Dermis blood vessel endothelial cell (primary cell): ENCODE data around the gene SVOPL. TPM values are rescaled to one million over a fixed set of nuclear protein-coding genes. Genes with fewer than 3 reads are reported as not detected.

Source experiments
- DNase-seq: peaks from one replicate; pipeline ENCODE4 v3.0.0; 2010
- total RNA-seq: library from RNA; depleted of rRNA; stranded (reverse); fragments of >200 nt; gene quantifications from 2 replicates; pipeline ENCODE4 v1.2.3, GENCODE V29; 2014

Gene SVOPL
- total RNA-seq, 1 donor from 2014 or later, result not detected

GRCh38 chr7:138658889-138659288, 42.3 kb downstream of the SVOPL start:
- DNase-seq, result no peak

GRCh38 chr7:138657854-138658386, 43.2 kb downstream of the SVOPL start:
- no peak for DNase-seq

GRCh38 chr7:138656952-138657351, 44.2 kb downstream of the SVOPL start:
- no peak for DNase-seq

- DNase-seq, result no peak
These were observed 46.5 kb downstream of the SVOPL start for GRCh38 chr7:138654616-138655015.

- DNase-seq, result no peak
These were observed 51.7 kb downstream of the SVOPL start for GRCh38 chr7:138649506-138649905.

GRCh38 chr7:138645284-138645683, 55.9 kb downstream of the SVOPL start:
- no peak for DNase-seq

- DNase-seq, result no peak
These were observed 68.1 kb downstream of the SVOPL start for GRCh38 chr7:138632826-138633602.

- DNase-seq, result no peak
These were observed 68.8 kb downstream of the SVOPL start for GRCh38 chr7:138632384-138632783.

- no peak for DNase-seq
These were observed 71.0 kb downstream of the SVOPL start for GRCh38 chr7:138630059-138630610.

GRCh38 chr7:138627361-138627760, 73.8 kb downstream of the SVOPL start:
- DNase-seq, result no peak

- no peak for DNase-seq
These were observed 74.3 kb downstream of the SVOPL start for GRCh38 chr7:138626846-138627245.

- DNase-seq, result no peak
These were observed 75.3 kb downstream of the SVOPL start for GRCh38 chr7:138625849-138626230.

GRCh38 chr7:138625084-138625848, 75.9 kb downstream of the SVOPL start:
- DNase-seq, result no peak

GRCh38 chr7:138622841-138623240, 78.3 kb downstream of the SVOPL start:
- no peak for DNase-seq

GRCh38 chr7:138618933-138619332, 82.2 kb downstream of the SVOPL start:
- no peak for DNase-seq

GRCh38 chr7:138618506-138618905, 82.7 kb downstream of the SVOPL start:
- no peak for DNase-seq

- no peak for DNase-seq
These were observed 85.1 kb downstream of the SVOPL start for GRCh38 chr7:138616085-138616484.

GRCh38 chr7:138613630-138614029, 87.5 kb downstream of the SVOPL start:
- DNase-seq, result no peak

GRCh38 chr7:138610671-138611170, 90.4 kb downstream of the SVOPL start:
- DNase-seq, result no peak

- peak; percentile 45 for DNase-seq
These were observed 92.9 kb downstream of the SVOPL start for GRCh38 chr7:138608275-138608674.

GRCh38 chr7:138607216-138608126, 93.7 kb downstream of the SVOPL start:
- no peak for DNase-seq

- no peak for DNase-seq
These were observed 94.9 kb downstream of the SVOPL start for GRCh38 chr7:138606236-138606635.
